Panc1 (cell line): ENCODE results near the gene SMTNL2. TPM values are rescaled to one million over a fixed set of nuclear protein-coding genes. Genes with fewer than 3 reads are reported as not detected.
A peak's percentile ranks its signal among the peaks of the same experiment; 100 is the strongest.

Experiments
- ATAC-seq: fragments of 200-7000 bp; cut with Tn5 transposase; 2 replicates; pipeline ENCODE4 v1.9.1; 2020; ENCODE audit warnings: mild to moderate bottlenecking, moderate library complexity
- BruUV-seq: library from RNA; stranded (reverse); fragments of 400-500 nt; replicated peaks from 2 replicates; lab custom pipeline; 2021; lab: Mats Ljungman, UMichigan
- CTCF ChIA-PET: fragments of 300-600 bp; sonication (Branson Sonifier 250); formaldehyde crosslinking; loops from one replicate; lab custom pipeline; 2022; ENCODE audit warnings: antibody characterized with exemption; lab: Charles Lee
- POLR2A ChIA-PET: fragments of 300-600 bp; sonication (Branson Sonifier 250); formaldehyde crosslinking; loops from one replicate; lab custom pipeline; 2022; ENCODE audit warnings: antibody characterized with exemption; lab: Charles Lee
- DNase-seq: peaks from one replicate; pipeline ENCODE4 v3.0.0-alpha.2; 2010; ENCODE audit warnings: low read depth, low spot score
- H3K27ac ChIP-seq: 2 replicates; pipeline ENCODE4 v1.5.1; 2011; ENCODE audit warnings: mild to moderate bottlenecking, low read length, inconsistent platforms
- H3K27me3 ChIP-seq: fragments of 200-500 bp; sonication (Bioruptor generic); 2 replicates; pipeline ENCODE4 v1.6.0; 2014; ENCODE audit warnings: low read length, inconsistent platforms; ENCODE audit not compliant: control insufficient read depth, insufficient read depth
- H3K36me3 ChIP-seq: fragments of 200-500 bp; sonication (Bioruptor generic); 2 replicates; pipeline ENCODE4 v1.5.1; 2014; ENCODE audit warnings: inconsistent platforms, mild to moderate bottlenecking, low read length, moderate library complexity; ENCODE audit not compliant: control insufficient read depth, insufficient read depth
- H3K4me1 ChIP-seq: 2 replicates; pipeline ENCODE4 v1.5.1; 2011; ENCODE audit warnings: inconsistent platforms, mild to moderate bottlenecking, low read length, moderate library complexity; ENCODE audit not compliant: control insufficient read depth, insufficient read depth
- H3K4me3 ChIP-seq, 2 experiments: 2 replicates each; pipeline ENCODE4 v1.5.1; 2011 to 2012; ENCODE audit warnings: low read depth in 2 of 2, low read length in 2 of 2, mild to moderate bottlenecking in 2 of 2, inconsistent platforms in 1 of 2, moderate library complexity in 1 of 2
- H3K9me3 ChIP-seq: fragments of 200-500 bp; sonication (Bioruptor generic); 2 replicates; pipeline ENCODE4 v1.5.1; 2014; ENCODE audit warnings: low read depth, mild to moderate bottlenecking, inconsistent platforms, low read length, moderate library complexity; ENCODE audit not compliant: control insufficient read depth, insufficient read depth
- CTCF ChIP-seq: fragments of 450-650 bp; IDR thresholded peaks from 2 replicates; pipeline ENCODE4 v1.5.1; 2017; ENCODE audit warnings: mild to moderate bottlenecking
- POLR2AphosphoS5 ChIP-seq: IDR thresholded peaks from 2 replicates; pipeline ENCODE4 v1.6.1; 2012; ENCODE audit warnings: mild to moderate bottlenecking, low read depth, low read length, moderate library complexity
- REST ChIP-seq, 2 experiments: IDR thresholded peaks; 2 replicates each; pipeline ENCODE4 v1.6.1; 2011 to 2012; ENCODE audit warnings: low read depth in 2 of 2, control low read depth in 1 of 2, low read length in 1 of 2, mild to moderate bottlenecking in 1 of 2, moderate library complexity in 1 of 2; ENCODE audit not compliant: insufficient read depth in 1 of 2
- SIN3A ChIP-seq: IDR thresholded peaks from 2 replicates; pipeline ENCODE4 v1.6.1; 2012; ENCODE audit warnings: low read depth, mild to moderate bottlenecking, low read length, moderate library complexity, borderline replicate concordance; ENCODE audit not compliant: insufficient read depth
- TCF7L2 ChIP-seq: IDR thresholded peaks from 2 replicates; pipeline ENCODE4 v1.6.1; 2011; ENCODE audit warnings: mild to moderate bottlenecking, low read depth, low read length, inconsistent platforms
- in situ Hi-C: cut with HindIII; loops from 2 replicates; pipeline ENCODE4 v1.10.0; 2016; ENCODE audit warnings: low sequenced_read_pairs, low pct_unique_long_range_greater_than_20kb
- intact Hi-C: fragments of 100-400 bp; cut with micrococcal nuclease; formaldehyde crosslinking; loops from one replicate; pipeline ENCODE4 v1.10.0; 2022; ENCODE audit not compliant: unreplicated experiment
- total RNA-seq: library from RNA; stranded (reverse); gene quantifications from one replicate; pipeline ENCODE4 v1.2.1, GENCODE V29; 2021; ENCODE audit not compliant: unreplicated experiment

Gene SMTNL2
- total RNA-seq, 1 experiment from 2014 or later = not detected

- CTCF ChIA-PET = interaction anchor here (0.6 to 2.3 kb wide), 4 partner anchors 13 to 66 kb away, joined by 3 to 25 read pairs (median 8); no protein-coding TSS in a partner anchor
- Histone ChIP-seq H3K36me3 (no peaks in the 10 kb centered on the region), H3K4me1 (no peaks in the 10 kb centered on the region), H3K27me3 (no peaks in the 10 kb centered on the region), H3K27ac (no peak overlapping the region), H3K9me3 (no peaks in the 10 kb centered on the region), H3K4me3 (no peak overlapping the region)
- intact Hi-C loops = loop anchor here (1.0 kb wide), 1 partner anchor 60 kb away; no protein-coding TSS in a partner anchor
- POLR2A ChIA-PET = no interaction called here
- ATAC-seq = peak; percentile 91
- peak; percentile 32 for DNase-seq
- TF ChIP-seq TCF7L2 (no peak), CTCF (peak; percentile 87)
- in situ Hi-C loops = no loop called here
- no TSS peak for BruUV-seq
Observed at GRCh38 chr17:4566785-4567184, 17.5 kb upstream of the SMTNL2 start.

- in situ Hi-C loops = no loop called here
- CTCF ChIA-PET = no interaction called here
- TF ChIP-seq POLR2AphosphoS5 (no peak), REST (IDR thresholded peaks at IDR 0.05; ENCODE audit: insufficient read depth in 1 of 2, low read depth in 2 of 2, low read length in 1 of 2) (no peak), TCF7L2 (no peak), CTCF (no peak), SIN3A (no peak)
- POLR2A ChIA-PET = no interaction called here
- intact Hi-C loops = no loop called here
- Histone ChIP-seq H3K27ac (no peak overlapping the region), H3K4me1 (no peaks in the 10 kb centered on the region; the same call in 1 of the 2 replicates), H3K36me3 (no peaks in the 10 kb centered on the region), H3K9me3 (no peaks in the 10 kb centered on the region), H3K27me3 (no peaks in the 10 kb centered on the region), H3K4me3 (no peak overlapping the region)
- no TSS peak for BruUV-seq
- ATAC-seq (no peak), DNase-seq (no peak)
Observed at GRCh38 chr17:4569591-4569990, 14.7 kb upstream of the SMTNL2 start.
